Ovary (tissue), 3 donors: ENCODE results near the gene DLAT.

ENCODE experiments used
- CTCF ChIP-seq, 3 donors: fragments of 450-650 bp in 2 of 3; fragments of 200-600 bp in 1 of 3; IDR thresholded peaks; one replicate each; pipeline versions ENCODE4 v1.5.1 to v1.8.0; 2016 to 2022; ENCODE audit warnings: antibody characterized with exemption in 3 of 3, mild to moderate bottlenecking in 1 of 3
- POLR2A ChIP-seq: fragments of 450-650 bp; IDR thresholded peaks from one replicate; pipeline ENCODE4 v1.6.1; 2017; ENCODE audit warnings: antibody characterized with exemption, mild to moderate bottlenecking, moderate library complexity
- donor health status: DM: no; HTN: no; CAD: no.

- TF ChIP-seq CTCF (IDR thresholded peaks at IDR 0.05) (no peak), POLR2A (no peak)
These were observed 62.0 kb downstream of the DLAT start for GRCh38 chr11:112087212-112087611.
